GM19467 (cell line): ENCODE results near the gene TMTC1.

Source experiments
- ATAC-seq: cut with Tn5 transposase; IDR thresholded peaks from one replicate; pipeline ENCODE4 v1.9.1; 2021; ENCODE audit warnings: mild to moderate bottlenecking, moderate library complexity; ENCODE audit not compliant: unreplicated experiment

Gene TMTC1

GRCh38 chr12:29622251-29622650 lies 161.5 kb downstream of the TMTC1 start:
- no peak for ATAC-seq

- no peak for ATAC-seq
These were observed 163.7 kb downstream of the TMTC1 start for GRCh38 chr12:29620030-29620429.

- no peak for ATAC-seq
These were observed 166.3 kb downstream of the TMTC1 start for GRCh38 chr12:29617407-29617803.

- no peak for ATAC-seq
These were observed 166.9 kb downstream of the TMTC1 start for GRCh38 chr12:29616664-29617406.

DNA sequence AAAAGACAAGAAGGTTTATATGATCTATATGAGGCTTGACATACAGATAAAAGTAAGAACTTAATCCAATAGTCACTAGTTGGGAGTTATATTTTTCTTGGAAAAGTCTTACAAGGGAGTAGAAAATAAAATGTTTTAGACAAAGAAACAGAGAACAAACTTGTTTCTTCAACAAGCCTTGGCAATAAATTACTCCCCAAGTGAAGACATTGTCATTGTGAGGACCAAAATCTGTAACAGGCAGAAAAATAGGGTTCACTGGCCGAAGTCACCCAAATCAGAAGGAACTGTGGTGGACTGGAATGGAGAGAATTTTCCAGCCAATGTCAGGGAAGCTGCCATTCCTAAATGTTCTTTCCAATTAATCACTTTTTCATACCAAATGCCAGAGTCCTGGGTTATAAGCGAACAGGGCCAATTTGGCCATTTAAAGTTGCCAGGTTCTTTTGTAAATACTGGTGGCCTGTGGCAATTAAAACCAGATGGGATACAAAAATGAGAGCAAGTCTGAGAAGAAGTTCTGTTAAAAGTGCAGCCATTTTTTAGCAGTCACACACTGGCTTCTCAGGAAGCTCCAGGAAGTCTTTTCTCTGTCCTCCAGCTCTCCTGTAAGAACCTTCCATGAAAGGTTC lies 168.9 kb downstream of the TMTC1 start:
- ATAC-seq = no peak

GRCh38 chr12:29612912-29613311 lies 170.8 kb downstream of the TMTC1 start:
- no peak for ATAC-seq

DNA sequence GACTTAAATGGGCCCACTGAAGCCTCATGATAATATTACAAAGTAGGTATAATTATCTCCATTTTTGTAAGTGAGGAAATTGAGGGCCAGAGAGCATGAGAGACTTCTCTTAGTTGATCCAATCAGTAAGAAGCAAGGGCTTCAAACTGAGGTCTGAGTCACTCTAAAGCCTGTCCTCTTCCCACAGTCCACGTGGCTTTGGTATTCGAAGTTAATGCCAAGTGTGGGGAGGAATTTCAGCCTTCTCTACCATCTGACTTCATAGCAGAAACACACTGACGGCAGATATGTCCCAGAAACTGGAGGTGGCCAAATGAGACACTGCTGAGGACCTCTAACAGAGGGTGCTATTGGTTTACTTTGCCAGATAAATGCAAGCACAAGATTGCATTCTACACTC lies 171.8 kb downstream of the TMTC1 start:
- no peak for ATAC-seq

DNA sequence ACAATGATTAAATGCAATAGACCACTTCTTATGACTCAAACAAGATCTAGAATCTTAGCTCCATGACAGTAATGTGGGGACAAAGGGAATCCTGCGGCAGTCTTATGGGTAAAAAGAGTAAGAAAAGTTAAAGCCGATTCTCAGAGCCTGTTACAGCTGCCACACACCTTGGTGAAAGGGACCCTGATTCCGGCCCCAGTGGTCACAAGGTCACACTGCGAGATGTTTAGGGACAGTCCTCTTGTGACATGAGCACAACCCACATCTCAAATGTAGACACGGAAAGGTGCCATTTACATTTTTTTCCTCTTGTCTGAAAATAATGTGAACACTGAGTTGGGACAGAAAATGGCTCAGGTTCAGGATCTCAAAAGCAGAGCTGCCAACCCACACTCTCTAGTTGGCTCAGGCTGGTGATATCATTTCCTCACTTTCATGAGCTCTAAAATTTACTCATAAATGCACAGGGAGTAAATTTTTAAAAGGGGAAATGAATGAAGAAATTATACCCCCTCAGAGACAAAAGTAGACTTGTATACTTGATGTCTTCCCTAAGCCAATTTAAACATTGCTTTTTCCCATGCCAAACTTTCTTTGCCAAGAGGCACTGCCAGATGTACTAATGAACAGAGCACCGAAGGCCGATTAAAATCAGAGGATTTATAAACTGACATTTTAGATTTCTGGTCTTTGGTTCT lies 173.1 kb downstream of the TMTC1 start:
- no peak for ATAC-seq

DNA sequence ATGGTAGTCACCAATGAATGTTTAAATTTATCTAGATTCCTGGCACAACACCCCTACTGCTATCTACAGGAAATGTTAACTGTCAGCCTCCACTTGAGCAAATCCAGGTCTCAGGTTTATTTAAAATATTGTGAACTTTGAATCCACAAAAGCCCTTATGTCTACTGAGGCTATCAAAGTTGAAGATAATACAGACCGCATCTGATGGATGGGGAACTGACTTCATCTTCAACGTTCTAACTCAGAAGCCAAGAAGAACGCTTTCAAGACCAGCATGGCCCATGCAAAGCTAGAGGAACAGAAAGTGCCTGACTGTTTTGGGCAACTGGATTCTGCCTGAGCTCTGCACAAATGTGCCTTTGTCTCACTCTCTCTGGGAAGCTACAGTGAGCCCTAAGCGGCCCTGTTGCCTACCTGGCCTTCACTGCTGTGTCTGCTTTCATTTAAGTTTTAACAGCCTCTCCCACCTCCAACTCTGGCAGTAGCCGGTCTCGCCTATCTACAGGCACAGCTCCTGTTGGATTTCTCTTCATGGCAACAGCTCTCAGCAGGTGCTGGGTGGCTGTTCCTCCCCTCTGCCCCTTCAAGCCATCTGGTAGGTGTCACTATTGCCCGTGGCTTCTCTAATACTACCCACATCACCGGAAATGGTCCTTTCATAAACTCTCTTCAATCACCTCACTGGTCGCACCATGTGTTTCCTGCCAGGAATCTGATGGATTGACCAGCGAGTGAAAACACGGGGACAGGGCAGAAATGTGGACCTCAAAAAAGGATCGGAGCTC lies 174.1 kb downstream of the TMTC1 start:
- ATAC-seq = no peak

- no peak for ATAC-seq
These were observed 175.2 kb downstream of the TMTC1 start for GRCh38 chr12:29608581-29608980.

GRCh38 chr12:29599381-29599780 lies 184.4 kb downstream of the TMTC1 start:
- ATAC-seq = no peak

DNA sequence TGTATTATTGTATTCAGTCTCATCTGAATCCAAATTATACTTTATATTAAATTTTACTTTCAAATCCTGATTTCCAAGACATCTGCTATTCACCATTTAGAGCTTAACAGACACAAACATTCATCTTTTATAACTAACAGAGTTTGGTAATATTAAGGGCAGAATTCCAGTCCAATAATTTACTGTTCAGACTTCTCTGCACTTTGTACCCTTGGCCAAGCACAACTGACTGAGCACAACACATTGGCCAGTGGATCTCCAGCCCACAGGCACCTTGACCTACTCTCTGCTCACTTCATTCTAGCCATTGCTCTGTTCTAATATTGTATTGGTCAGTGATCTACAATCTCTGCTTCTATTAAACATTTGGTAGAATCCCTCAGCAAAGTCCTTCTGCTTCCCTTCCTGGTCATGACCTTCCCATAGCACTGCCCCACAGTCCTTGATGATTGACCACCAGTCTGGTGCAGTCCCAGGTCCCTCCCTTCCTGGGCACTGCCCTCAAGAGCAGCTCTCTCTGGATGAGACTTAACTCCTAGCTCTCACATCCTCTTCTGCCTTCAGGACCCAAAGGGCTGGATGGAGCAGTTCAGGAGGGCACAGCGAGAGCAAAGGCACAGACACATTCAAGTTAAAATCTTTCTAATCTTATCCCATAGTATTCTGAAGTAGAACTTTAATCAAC lies 188.5 kb downstream of the TMTC1 start:
- no peak for ATAC-seq

- ATAC-seq = no peak
These were observed 190.7 kb downstream of the TMTC1 start for GRCh38 chr12:29593001-29593400.

- ATAC-seq = no peak
These were observed 192.4 kb downstream of the TMTC1 start for GRCh38 chr12:29591140-29592020.

- ATAC-seq = no peak
These were observed 193.9 kb downstream of the TMTC1 start for GRCh38 chr12:29589851-29590250.

DNA sequence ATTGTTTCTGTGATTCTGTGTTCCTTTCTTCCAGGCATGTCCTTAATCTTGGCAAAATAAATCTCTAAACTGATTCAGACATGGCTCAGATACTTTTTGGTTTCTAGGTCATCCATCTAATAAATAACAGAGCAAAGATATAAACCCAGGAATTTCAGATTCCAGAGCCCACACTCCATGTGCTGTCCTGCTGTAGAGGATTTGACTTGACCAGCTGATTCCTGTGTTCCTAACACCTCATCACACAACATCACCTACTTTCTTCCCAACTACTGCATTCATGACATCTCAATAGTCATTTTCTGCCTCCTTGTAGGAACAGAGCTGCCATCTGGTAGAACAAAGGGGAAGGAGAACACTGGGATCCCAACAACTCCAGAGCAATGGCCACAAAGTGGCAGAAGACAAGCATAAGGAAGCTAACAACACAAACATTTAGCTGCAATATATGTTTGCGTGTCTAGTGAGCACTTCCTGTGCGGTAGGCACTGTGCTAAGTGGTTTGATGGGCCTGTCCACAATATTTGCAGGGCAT lies 194.4 kb downstream of the TMTC1 start:
- no peak for ATAC-seq

GRCh38 chr12:29582677-29583272 lies 201.0 kb downstream of the TMTC1 start:
- ATAC-seq = no peak

DNA sequence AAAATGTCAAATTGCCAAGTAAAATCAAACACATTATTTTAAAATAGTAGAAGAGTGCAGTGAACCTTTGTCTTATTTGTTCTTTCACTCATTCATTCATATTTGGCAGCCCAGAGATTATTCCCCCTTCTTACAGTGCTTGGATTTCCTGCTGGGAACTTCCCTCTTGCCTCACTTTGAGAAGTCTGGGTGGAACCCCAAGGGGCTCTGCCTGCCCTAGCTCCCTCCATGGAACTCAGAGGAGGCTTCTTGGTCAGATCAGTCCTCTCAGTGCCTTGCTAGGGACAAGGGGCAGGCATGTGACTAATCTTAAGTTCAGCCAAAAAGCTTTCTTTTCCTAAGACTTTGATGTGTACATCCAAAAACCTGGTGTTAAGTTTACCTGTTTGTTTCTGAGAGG lies 201.6 kb downstream of the TMTC1 start:
- no peak for ATAC-seq

DNA sequence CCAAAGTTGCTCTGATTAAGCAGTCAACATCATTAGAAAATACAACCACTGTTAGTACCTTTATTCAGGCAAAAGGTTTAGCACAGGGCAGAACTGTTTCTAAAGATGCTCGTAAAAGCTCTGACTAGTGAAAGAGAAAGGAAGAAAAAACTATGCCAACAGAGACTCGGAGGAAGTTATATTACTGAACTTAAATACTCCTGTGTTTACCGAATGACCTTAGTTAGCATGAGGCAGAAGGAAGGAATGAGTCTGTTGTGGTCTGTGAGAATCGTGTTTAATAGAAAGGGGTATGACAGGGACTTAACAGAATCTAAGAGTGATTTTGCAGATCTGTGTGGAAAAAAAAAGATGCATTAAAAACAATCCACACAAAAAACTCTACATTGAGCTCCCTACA lies 202.1 kb downstream of the TMTC1 start:
- no peak for ATAC-seq
